GF-D8 (cell line): ENCODE measurements around the gene MLLT1.
A peak's percentile ranks its signal among the peaks of the same experiment; 100 is the strongest.

Source experiments
- DNase-seq: peaks from one replicate; lab custom pipeline; 2025; lab: John Stamatoyannopoulos, UW

Gene MLLT1

DNA sequence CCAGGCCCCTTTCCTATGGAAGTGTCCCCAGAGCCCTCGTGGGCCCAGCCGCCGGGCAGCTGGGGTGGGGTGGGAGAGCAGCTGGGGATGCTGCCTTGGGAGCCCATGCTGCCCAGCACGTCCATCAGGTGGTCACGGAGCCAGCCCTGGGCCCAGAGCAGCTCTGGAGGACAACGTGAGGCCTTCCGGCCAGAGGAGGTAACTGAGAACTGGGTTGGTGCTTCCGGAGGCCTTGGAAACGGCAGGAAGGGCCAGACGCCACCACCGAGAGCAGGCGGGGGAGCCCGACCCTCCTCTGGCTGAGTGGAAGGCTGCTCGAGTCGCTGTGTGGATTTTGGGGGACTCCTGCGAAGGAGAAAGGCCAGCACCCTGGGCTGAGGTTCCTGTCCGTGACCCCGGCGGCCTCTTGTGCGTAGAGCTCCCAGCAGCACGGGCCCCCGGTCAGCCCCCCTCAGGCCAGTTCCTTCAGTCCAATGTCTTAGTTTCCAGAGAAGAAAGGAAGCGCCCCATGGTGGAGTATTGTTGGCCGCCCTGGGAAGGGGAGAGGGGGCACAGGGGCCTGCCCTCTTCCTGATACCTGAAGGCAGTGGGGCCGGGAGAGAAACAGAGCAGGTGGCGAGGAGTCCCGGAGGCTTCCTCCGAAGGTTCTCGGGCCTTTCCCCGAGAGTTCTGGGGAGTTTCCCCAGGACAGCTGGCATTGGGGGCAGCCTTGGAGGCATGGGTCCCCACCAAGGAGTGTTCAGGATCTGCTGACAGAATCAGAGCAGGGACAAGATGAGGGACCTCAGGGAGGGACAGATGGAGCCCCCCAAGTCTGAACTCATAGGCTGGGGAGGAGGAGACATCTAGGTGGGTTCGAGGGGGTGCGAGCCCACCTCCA is 68.8 kb downstream of the MLLT1 start:
- no peak for DNase-seq

DNA sequence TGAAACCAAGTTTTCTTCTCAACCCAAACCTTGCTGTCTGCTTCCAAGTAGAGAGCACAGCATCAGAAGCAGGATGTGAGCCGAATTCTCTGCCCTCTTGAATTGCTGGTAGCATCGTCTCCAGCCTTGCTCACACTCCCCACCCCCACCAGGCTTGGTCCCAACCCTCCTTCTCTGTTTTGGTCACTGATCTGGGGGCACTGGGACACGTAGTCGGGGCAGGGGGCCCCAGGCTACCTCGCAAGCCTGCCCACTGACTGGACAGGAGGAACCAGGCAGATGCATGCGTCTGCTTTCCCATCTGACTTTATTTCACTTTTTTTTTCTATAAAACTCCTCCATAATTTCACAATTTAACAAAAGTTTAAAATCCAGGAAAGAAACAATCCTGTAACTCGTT is 69.7 kb downstream of the MLLT1 start:
- DNase-seq: no peak

DNA sequence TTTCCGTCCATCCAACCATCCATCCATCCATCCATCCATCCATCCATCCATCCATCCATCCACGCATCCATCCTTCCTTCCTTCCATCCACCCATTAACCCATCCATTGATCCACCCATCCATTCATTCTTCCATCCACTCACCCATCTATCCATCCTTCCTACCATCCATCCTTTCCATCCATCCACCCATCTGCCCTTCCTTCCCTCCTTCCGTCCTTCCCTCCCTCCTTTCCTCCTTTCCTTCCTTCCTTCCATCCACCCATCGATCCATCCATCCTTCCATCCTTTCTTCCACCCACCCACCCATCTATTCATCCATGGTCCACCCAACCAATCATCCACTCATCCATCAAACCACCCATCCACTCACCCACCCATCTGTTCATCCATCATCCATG is 70.1 kb downstream of the MLLT1 start:
- no peak for DNase-seq

DNA sequence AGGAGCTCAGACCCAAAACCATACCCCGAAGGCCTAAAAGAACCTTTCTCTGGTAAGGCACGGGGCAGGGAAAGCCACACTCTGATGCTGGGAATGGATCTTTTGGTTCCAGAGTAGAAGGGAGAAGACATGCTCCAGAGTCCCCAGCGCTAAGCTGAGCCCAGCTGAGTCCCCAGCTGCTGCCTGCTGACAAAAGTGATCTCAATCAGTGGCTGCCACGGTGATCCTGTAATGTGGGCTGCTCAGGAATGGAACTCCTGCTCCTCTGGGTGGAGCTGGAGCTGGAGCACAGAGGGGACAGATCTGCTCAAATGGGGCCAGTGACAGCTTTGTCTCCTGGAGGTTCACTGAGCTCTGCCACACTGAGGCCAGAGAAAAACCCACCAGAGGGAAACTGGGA is 70.5 kb downstream of the MLLT1 start:
- no peak for DNase-seq

DNA sequence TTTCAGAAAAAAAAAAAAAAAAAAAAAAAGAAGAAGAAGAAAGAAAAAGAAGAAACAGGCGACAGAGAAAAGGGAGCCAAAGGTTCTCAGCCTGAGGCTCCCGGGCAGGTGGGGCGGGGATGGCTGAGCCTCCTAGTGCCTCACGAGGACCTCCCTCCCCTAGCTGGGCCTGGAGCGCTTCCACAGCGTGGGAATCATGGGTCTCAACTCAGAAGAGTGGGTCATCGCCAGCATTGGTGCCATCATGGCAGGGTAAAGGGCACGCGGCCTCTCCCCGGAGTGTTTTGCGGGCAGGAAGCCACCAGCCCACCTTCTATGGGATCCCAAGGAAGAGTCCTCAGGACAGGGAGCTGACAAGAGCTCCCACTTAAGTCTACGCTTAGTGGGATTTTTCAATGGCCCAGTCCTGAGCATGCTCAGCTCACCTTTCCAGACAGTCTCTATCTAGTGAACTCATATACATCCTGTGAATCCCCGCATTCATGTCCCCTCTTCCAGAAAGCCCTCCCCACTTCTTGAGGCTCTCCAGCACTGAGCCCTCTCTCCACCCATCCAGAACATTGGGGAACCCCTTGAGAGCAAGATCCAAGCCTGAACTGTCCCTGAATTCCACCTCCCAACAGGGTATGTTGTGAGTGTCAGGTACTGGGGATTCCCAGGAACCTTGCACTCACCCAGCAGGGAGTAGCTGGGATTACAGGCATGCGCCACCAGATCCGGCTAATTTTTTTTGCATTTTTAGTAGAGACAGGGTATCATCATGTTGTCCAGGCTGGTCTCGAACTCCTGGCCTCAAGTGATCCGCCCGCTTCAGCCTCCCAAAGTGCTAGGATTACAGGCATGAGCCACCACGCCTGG is 74.7 kb downstream of the MLLT1 start:
- no peak for DNase-seq

DNA sequence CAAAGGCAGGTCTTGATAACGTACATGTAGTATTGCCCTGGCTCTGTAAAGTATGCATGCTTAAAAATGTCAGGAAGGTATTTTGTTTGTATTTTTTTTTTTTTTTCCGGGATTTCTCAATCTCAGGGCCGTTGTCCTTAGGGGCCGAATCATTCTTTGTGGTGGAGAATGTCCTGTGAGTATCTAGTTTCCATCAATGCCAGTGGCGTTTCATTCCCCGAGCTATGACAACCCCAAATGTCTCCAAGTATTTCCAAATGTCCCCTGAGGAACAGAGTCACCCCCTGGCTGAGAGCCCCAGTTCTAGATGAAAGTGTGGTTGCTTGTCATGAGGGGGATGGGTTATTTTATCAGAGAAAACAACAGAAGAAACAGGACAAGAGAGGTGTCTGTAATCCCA is 75.6 kb downstream of the MLLT1 start:
- no peak for DNase-seq

DNA sequence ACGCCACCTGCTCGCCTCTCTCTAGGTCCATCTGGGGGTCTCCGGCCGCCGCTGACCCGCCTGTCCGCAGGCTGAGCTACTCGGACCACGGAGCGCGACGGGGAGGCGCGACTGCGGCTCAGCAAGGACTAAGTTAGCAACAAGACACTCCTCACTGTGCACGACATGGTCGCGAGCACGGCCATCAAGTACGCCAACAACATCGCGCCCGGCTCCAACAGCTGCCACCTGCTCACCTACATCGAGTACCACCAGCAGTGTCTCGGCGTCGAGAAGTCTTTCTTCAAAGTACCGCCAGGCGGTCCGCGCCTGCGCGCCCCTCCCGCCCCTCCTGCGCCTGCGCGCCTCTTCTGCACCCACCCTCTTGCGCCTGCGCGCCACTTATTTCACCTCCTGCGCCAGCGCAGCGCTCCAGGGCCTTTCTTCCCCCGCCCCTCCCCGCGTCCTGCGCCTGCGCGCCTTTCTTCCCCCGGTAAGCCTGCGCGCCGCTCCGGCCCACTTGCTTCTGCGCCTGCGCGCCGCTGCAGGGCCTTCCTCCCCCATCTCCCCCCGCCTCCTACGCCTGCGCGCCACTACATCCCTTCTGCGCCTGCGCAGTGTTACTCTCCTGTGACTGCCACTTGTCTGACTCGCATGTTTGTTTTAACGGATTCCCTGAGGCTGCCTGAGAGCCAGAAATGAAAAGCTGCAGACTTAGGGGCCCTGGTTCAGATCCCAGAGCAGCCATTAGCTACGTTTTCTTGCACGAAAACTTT is 80.4 kb downstream of the MLLT1 start:
- DNase-seq: peak; percentile 96

DNA sequence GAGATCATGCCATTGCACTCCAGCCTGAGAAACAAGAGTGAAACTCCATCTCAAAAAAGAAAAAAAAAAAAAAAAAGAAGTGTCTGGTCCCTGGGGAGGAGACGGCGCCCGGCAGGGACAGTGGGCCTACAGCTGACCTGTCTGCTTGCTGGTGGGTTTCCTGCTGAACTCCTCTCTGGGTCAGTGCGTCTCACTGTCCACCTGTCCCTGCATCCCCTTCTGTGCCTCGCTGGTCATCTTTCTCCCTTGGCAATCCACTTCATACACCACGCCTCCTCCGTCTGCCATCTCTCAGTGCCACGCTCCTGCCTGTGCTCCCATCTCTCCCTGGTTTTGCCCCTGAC is 80.9 kb downstream of the MLLT1 start:
- DNase-seq: no peak

DNA sequence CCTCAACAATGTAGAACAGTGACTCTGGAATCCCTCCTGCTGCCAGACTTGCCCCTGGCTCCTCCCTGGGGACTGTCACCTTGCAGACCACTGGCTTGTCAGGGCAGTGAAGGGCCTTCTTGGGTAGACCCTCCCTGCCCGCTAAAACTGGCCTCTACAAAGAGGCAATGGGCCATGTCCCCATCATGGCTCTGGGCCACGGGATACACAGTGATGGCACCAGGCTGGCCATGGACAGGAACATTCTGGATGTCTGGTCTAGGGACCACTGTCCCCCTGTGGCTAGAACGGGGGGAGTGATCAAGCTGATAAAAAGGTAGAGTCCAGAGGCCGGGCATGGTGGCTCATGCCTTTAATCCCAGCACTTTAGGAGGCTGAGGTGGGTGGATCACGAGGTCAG is 83.4 kb downstream of the MLLT1 start:
- no peak for DNase-seq

DNA sequence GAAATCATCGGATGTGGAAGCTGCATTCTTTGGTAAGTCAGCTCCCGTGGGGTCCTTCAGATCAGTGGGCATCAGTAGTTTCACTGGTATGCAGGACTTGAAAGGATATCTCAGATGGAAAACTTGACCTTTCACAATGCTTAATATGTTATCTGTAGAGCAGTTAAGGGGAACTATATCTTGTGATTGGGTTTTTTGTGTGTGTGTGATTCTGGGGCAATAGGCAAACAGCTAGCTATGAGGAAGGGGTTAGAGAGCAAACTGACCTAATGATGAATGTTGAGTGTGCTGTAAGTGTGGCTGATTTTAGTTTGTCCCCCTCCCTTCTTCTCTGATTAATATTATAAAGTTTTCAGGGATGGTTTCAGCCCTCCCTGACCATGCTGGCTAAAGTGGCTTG is 91.0 kb downstream of the MLLT1 start:
- DNase-seq: no peak

DNA sequence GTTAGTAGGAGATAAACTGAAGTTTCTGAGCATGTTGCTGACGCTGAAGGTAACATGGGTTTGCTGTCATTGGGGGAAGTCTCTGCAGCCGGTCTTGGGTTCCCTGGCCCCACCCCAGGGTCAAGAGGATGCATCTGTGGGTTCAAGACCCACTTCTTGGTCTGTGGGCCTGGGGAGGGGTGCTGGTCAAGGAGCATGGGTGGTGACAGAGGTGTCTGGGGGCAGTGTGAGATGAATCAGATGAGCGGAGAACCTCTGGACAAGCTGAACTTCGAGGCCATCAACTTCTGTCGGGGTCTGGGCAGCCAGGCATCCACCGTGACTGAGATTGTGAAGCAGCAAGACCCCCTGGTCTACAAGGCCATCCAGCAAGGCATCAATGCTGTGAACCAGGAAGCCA is 92.4 kb downstream of the MLLT1 start:
- DNase-seq: no peak

DNA sequence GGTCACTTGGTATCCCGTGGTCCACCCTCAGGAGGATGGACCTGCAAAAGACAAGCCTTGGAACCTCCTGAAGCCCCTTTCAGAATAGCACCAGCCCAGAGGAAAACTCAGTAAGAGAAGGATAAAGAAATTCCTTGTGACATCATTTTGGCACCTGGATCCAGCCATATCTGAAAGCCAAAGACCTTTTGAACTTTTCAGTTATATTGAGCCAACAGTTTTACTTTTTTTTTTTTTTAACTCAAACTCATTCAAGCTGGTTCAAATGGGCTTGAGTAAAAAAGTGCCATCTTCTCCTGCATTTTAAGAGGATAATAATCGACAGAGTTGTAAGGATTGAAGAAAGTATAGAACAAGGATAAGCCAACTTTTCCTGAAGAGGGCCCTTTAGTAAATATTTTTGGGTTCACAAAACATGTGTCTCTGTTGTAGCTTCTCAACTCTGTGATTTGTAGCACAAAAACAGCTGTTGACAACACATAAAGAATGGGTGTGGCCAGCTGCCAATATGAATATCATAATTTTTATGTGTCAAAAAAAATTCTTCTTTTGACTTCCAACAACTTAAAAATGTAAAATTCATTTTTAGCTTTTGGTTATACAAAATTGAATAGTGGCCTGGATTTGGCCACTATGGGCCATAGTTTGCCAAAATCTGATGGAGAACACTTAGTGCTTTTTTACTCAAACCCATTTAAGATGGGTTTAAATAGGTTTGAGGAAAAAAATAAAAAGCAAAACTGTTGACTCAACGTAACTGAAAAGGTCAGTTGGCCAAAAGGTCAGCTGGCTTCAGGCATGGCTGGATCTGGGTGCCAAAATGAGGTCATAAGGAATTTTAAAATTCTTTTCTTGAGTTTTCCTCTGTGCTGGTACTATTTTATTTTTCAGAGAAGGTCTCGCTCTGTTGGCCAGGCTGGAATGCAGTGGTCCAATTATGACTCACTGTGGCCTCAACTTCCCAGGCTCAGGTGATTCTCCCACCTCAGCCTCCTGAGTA is 93.6 kb downstream of the MLLT1 start:
- no peak for DNase-seq

DNA sequence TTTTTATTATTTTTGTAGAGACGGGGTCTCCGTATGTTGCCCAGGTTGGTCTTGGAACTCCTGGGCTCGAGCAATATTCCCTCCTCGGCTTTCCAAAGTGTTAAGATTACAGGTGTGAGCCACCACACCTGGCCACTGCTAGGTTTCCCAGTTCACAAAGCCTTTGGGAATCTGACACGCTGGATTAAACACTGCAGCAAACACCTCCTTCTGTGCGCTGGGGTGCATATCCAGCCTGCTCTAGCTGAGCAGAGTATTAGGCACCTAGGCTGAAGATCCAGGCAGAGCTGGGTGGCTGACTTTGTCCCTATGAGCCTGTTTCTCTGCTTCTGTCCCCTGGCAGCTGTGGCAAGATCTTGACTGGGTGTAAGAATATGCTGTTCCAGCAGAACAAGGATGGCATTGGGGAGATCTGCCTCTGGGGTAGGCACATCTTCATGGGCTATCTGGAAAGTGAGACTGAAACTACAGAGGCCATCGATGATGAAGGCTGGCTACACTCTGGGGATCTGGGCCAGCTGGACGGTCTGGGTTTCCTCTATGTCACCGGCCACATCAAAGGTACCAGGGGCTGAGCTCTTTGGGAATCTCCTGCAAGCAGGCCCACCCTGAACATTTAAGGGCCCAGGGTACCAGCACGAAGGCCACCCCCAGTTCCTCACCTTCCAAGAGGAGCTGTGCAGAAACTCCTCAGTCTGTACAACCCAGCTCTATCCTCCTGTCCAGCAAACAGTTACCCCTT is 94.5 kb downstream of the MLLT1 start:
- DNase-seq: no peak

DNA sequence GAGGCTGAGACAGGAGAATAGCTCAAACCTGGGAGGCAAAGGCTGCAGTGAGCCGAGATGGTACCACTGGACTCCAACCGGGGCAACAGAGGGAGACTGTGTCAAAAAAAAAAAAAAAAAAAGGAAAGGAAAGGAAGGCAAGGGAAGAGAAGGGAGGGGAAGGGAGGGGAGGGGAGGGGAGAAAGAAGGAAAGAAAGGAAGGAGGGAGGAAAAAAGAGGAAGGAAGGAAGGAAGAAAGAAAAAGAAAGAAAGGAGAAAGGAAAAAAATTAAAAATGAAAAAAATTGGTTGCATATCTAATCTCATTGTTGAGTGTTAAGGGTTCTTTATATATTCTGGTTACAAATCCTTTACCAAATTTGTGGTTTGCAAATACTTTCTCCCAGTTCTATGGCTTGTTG is 98.7 kb downstream of the MLLT1 start:
- DNase-seq: no peak

DNA sequence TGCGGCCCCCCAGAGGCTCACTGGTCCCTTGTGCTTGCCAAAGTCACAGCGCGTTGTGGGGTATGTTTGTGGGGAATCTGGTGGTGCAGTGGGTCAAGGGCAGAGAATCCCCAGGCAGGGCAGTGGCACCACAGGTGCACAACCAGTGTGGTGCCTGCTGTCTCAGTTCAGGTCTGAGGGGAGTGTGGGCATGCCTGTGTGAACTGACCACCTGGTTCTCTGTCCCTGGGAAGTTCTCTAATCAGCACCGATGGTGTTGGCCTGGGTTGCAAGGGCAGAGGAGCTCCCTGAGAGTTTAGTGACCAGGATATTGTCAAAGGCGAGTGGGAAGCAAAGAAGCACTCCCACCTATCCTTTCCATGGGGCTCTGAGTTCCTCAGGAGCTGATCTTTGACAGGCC is 106.6 kb downstream of the MLLT1 start:
- DNase-seq: no peak

DNA sequence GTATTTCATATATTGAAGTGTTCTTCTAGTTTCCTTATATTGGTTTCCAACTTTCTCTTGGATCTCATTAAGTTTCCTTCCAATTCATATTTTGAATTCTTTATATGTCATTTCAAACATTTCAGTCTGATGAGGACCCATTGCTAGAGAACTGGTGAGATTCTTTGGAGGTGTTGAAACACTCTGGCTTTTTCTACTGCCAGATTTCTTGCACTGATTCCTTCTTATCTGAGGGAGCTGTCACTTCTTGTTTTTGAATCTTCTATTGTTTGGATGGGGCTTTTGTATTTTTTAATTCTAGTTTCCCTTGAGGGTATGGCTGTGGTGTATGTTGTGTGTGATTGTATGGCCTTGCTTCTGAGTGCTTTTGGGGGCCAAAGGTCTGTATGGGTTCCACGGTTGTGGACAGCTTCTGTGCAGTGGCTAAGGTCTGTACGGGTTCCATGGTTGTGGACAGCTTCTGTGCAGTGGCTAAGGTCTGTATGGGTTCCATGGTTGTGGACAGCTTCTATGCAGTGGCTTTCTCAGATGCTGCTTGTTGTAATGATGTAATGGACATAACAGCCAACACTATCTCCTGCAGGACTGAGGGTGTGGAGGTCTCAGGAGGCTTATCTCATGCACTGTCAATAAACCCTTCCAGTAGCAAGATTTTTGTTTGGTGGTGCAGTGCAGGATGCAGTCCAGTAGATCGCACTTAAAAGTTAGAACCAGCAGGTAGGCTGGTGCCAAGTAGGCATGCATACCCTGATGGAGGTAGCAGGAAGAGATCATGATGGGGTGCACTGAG is 107.5 kb downstream of the MLLT1 start:
- no peak for DNase-seq

DNA sequence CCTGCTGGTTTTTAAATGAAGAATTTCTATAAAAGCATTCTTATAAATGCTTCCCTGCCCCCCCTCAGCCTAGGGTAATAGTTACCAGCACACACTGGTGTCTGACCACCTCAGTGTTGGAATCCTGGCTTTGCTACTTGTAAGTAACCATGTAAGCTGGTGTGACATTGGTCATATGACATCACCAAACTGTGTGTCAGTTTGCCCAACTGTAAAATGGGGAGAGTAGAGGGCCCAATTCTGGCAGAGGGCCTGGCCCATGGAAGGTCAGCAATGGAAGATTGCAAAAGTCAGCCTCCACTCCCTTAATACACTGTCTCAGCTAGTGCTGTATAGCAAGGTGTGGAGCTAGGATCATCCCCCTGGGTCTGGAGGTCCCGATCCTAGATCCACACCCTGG is 112.7 kb downstream of the MLLT1 start:
- DNase-seq: no peak

DNA sequence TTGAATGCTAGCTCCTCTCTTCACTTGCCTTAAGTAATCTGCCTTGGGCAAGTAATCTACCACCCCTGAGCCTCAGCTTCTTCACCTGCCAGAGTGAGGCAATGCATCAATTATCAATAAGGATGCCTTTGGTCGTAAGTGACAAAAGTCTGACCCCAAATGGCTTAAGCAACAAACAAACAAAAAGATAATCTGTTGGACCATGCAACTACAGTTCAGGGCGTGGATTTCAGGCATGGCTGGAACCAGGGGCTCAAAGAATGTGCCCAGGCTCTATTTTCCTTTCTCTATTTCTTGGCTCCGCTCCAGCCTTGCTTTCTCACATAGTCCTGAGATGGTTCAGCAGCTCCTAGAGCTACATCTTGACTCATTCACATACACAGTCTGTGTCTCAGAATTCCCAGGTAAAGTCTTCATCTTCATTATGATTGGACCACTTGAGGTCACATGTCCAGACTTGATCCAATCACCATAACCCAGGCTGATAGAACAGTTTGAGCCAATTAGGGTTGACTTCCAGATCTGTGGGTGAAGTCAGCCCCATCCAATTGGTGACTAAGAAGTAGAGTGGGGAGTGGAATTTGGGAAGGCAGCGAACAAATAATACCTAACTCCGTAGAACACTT is 114.8 kb downstream of the MLLT1 start:
- DNase-seq: no peak

DNA sequence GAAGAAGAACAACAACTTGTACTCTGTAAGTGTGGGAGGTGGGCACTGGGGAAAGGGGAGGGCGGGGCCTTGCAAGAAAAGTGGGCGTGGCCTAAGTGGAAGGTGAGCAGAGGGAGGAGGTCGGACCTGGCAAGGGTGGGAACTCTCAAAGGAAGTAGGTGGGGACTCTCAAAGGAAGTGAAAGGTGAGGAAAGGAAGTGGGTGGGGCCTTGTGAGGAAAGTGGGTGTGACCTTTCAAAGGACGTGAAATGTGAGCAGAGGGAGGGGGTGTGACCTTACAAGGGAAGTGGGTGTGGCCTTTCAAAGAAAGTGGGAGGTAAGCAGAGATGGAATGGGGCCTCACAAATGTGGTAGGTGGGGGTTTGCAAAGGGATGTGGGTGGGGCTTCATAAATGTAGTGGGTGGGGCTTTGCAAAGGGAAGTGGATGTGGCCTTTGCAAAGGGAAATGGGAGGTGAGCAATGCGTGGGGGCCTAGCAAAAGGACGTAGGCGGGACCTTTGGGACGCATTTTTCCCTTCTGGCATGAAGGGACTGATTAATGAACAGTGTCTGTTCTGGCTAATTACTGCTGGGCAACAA is 118.4 kb downstream of the MLLT1 start:
- DNase-seq: peak; percentile 90
